HG02763 (cell line): Measurements from ENCODE around the gene PALM3.

ENCODE experiments used
- ATAC-seq: cut with Tn5 transposase; IDR thresholded peaks from one replicate; pipeline ENCODE4 v1.9.1; 2021; ENCODE audit warnings: mild to moderate bottlenecking, moderate library complexity; ENCODE audit not compliant: unreplicated experiment

PALM3 gene, protein sequence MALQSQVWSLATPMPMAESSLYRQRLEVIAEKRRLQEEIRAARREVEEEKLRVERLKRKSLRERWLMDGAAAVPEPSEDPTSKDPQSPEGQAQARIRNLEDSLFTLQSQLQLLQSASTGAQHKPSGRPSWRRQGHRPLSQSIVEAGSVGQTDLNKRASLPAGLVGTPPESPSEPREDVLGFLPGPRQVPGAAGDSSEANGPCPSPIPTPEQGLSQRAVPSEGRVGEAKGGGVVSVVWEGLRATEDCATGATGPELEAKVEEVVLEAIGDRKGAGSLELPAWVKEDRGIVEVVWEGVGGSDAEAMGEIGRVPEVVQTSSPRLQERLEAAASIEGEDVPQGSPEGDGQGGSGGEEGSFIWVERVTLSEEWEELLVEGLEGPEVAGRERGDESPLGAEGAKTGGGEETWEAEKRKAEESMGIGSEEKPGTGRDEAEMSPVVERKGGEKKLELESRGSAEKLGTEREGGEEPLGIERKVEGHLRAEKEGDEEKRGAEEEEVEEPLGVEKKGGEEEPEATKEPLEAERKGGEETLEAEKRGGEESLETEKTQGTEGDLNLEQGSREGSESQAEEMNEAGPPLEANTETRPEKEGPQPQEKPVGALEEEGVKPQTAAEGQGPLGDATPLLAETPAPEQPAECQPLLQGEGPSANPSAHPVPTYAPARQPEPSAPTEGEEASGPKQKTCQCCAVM

GRCh38 chr19:14061751-14062557 lies at the start of gene PALM3:
Gene PALM3, minus strand, starts transcription at chr19:14062076. Its CDS starts 96 bp downstream, at chr19:14061980.
- no peak for ATAC-seq

DNA sequence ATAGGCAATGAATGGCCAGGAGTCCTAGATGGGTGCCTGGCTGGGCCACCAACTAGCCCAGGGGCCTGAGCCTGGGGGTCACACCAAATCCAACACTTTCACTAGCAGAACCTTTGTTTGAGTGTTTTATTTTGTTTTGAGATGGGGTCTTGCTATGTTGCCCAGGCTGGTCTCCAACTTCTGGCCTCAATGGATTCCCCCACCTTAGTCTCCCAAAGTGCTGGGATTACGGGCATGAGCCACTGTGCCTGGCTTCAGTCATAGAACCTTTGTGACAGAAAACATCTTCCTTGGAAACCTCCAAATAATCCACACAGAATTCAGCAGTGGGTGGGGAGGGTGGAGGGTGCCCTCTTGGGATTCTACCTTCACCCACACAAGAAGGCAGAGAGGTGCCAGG lies 49.6 kb upstream of the PALM3 start:
- ATAC-seq = no peak

GRCh38 chr19:14110650-14111049 lies 48.8 kb upstream of the PALM3 start:
- no peak for ATAC-seq

DNA sequence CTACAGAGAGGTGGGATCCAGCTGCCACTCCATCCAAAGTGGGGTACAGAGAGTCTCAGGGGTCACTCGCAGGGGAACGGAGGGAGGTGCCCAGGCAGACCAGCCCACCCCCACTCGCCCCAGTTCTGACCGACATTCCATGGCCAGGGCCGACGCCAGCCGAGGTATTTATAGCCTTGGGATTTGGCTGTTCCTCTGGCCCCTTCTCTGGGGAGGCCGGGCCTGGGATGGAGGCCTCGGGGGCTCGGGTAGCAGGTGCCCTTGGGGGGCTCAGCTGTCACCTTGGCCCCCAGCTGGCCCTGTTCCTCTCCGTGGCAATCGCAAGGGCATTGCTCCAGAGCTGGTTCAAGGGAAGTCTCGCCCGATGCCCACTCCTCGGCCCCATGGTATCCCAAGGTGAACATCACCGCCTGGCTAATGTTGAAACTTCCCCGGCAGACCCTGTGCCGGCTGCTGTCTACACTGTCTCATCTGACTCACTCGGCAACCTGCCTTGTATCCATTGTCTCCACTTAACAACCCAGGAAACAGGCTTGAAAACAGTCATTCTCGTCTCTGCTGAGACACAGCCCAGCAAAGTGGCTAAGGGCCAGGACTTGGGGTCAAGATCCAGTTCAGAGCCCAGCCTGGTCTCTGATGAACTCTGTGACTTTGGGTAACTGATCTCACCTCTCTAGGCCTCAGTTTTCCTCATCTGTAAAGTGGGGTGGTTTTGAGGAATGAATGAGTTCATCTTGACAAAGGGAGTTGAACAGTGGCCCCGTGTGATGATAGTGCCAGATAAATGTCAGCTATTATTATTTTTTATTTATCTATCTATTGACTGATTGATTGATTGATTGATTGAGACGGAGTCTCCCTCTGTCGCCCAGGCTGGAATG lies 45.9 kb upstream of the PALM3 start:
- ATAC-seq = no peak

DNA sequence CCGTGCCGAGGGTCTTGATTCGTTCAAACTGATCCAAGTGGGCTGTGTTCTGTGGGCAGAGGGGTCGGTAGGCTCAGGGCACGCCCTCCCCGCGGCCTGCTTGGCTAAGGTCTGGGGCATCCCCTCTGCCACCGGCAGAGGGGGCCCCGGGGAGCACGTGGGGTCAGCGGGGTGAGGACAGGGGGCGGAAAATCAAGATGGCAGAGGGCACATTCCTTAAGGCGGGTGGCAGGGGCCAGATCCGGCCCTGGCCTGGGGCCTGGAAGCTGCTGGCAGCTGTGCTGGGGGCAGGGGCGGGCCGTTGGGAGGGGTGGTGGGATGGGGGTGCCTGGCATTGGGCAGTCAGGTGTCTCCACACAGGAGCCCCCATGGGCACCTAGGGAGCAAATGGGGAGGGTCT lies 45.0 kb upstream of the PALM3 start:
- no peak for ATAC-seq

DNA sequence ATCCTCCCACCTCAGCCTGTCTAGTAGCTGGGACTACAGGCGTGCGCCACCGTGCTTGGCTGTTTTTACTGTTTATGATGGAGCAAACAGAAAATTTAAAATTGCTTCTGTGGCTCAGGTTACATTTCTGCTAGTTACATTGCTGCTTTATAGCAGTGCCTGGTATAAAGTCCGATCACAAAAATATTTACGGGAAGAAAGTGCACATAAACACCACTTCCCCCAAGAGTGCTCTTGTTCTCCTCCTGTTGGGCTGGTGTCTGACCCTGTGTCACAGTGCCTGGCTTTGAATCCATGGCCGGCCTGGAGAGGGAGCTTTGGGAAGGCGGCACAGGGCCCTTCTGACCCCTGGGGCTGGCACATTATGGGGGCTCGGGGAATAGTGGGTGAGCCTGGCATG lies 43.8 kb upstream of the PALM3 start:
- ATAC-seq = no peak

DNA sequence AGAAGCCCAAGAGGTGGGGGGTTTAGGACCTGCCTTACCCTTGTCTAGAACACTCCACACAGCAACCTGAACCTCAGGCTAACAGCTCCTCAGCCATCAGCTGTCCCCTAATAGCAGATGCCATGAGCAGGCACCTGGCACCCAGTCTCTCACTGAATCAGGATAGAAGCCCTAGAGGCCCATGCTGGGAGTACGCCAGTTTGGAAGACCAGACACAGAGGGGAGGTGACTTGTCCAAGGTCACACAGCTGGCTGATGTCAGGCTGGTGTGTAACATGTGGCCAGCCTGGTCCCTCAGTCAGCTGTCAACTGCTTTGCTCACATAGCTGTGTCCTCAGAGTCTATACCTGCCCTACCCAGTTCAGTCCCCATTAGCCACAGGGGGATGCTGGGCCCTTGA lies 41.4 kb upstream of the PALM3 start:
- no peak for ATAC-seq

GRCh38 chr19:14102756-14103155 lies 40.9 kb upstream of the PALM3 start:
- ATAC-seq = no peak

- ATAC-seq = no peak
These were observed 40.3 kb upstream of the PALM3 start for GRCh38 chr19:14102102-14102696.

DNA sequence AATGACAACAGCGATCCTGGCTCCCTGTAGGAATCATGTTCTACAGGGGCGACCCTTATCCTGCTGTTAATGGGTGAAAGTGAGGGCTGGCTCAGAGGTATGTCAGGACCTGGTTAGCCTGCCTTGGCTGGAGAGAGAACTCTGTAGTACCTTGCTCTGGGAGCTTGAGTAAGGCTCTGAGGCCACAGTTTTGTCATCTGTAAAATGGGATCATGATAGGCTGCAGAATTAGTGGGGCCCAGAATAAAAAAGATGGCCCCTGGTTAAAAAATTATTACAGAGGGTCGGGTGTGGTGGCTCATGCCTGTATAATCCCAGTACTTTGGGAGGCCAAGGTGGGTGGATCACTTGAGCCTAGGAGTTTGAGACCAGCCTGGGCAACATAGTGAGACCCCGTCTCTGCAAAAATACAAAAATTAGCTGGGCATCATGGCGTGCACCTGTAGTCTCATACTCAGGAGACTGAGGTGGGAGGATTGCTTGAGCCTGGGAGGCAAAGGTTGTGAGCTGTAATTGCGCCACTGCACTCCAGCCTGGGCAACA lies 39.2 kb upstream of the PALM3 start:
- ATAC-seq = no peak

- no peak for ATAC-seq
These were observed 35.8 kb upstream of the PALM3 start for GRCh38 chr19:14097532-14098151.

GRCh38 chr19:14096272-14096992 lies 34.6 kb upstream of the PALM3 start:
- ATAC-seq = no peak

GRCh38 chr19:14094854-14095253 lies 33.0 kb upstream of the PALM3 start:
- no peak for ATAC-seq

DNA sequence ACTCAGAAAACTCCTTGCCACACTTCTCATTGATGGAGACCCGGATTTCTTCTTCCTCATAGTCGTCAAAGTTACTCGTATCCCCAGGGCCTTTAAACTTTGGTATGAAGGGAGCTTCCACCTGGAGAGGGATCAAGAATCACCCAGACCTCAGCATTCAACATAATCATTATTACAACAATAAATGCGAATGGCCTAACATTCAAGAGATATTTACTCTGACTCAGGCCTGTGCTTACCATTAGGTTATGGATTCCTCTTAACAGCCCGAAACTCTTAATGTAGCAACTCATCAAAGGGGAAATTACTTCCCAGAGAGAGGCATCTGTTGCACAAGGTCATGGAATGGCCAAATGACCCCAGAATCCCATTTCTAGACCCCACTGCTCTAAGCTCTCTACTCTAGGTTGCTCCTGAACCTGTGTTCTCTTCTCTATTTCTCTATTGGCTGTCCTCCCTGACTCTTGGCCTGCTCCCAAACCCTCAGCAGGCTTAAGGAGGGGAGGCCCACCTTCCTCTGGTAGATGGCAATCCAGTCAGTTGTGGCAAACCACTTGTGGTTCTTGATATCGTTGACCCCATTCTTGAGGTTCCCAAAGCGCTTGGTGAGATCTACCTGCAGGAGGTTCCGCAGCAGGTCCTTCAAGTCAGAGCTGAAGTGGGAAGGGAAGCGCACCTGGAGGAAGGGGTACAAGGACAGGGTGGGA lies 31.4 kb upstream of the PALM3 start:
- no peak for ATAC-seq

- no peak for ATAC-seq
These were observed 30.1 kb upstream of the PALM3 start for GRCh38 chr19:14091813-14092462.

DNA sequence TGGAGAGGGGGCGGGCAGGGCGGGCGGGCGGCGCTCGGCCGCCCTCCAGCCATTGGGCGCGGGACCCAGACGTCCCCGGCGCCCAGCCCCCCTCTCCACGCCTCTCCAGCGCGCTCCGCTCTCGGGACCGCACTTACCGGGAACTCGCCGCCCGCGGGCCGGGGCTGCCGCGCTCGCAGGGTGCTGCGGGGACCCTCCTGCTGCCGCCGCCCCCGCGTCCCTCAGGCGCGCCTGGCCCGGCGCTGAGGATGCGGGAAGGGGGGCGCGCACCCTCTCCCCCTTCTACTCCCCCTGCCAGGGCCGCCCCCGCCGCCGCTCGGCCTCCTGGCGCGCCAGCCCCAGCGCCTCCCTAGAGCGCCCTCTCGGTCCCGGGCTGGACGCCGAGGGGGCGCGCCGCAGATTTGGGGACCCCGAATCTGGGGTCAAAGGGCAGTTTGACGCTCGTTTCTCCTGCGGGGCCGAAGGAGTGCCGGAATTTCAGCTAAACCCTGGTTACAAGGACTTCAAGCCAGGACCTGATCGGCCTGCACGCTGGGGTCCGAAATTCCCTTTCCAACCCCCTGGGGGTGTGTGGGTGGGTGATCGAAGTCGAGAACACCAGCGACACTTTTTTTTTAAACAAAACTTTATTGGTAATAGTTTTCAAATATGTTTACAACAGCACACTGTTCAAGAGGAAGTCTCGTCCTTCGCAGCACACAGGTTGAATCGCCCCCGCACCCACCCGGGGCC lies 29.4 kb upstream of the PALM3 start:
- peak; percentile 57 for ATAC-seq

DNA sequence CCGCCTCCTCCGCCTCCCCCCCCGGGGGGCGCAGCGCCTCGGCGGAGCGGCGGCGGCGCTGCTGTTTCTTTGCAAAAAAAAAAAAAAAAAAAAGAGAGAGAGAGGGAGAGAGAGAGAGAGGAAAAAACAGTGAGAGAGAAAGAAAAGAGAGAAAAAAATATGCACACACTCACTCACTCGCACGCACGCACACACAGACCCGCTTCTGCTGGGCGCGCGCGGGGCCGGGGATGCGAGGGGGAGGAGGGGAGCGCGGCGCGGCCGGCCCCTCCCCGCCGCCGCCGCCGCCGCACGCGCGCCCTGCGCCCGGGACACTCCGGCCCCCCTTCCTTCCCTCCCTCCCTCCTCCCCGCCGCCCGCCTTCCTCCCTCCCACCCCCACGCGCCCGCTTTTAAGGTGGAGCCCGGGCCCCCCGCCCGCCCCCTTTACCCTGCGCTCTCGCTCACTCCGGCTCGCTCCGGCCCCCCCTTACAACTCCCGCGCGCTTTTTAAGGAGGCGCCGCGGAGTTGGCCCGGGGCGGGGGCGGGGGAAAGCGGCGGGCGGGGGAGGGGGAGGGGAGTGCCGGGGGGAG lies 28.7 kb upstream of the PALM3 start, which contains the start of gene SAMD1:
Gene SAMD1 (minus strand): TSS at position 243 of the 572 bp plus-strand sequence.
- ATAC-seq = peak; percentile 38
